ENCODE results near the gene GPANK1. TPM values are rescaled to one million over a fixed set of nuclear protein-coding genes. Genes with fewer than 3 reads are reported as not detected.

The GPANK1 gene
- total and polyA plus RNA-seq, 5 donors from 2014 or later, result 9.8 to 27.3 (median 23.7) TPM

DNA sequence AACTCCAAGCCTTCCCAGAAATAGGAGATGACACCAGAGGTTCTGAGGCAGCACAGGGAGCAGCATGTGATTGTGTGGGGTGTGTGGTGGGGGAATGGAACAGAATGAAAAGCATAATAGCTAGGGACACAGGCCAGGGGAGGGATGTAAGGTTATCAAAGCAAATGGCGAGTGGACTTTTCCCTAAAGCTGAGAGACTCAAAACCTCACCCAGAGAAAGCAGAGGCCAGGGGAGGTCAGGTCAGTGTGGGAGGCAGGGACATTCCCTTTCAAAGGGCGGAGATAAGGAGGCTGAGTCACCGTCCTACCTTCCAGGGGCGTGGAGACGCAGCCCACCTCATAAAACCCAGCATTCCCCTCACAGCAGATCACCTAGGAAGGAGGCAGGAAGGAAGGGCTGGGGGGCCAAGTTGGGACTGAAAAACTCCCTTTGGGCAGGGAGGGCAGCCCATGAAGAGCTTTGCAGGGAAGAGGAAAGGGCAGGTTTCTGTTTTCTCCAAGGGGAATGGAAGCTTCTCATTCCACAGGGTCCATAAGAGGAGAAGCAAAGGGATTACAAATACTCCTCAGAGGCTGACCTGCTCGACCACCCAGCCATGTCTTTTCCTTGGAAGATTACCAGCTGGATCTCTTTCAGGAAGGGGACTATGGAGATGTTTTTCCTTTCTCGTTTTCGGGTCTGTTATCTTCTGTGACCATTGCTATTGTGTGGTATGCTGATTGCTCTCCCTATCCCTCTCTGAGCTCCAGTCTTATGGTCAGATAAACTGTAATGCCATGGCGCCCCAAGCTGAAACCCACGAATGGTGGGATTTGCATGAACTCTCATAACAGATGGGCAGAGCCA is 25.7 kb upstream of the GPANK1 start:
- DNase-seq (no peak), ATAC-seq (ENCODE audit: low read depth in 2 of 2) (no peak)
- Histone ChIP-seq H3K27me3 (ENCODE audit: control insufficient read depth, insufficient read depth, low read length) (no peaks in the 10 kb centered on the region), H3K27ac (ENCODE audit: insufficient read depth, low read length, poor library complexity, severe bottlenecking) (no peak overlapping the region), H3K4me3 (ENCODE audit: low read depth, low read length) (no peak overlapping the region), H3K36me3 (ENCODE audit: control insufficient read depth, insufficient read depth, low read length) (peaks cover 82% of the 10 kb centered on the region), H3K4me1 (ENCODE audit: control insufficient read depth, insufficient read depth, low read length, poor library complexity, severe bottlenecking) (no peaks in the 10 kb centered on the region), H3K9me3 (ENCODE audit: control insufficient read depth in 2 of 2, low read length in 2 of 2) (no peaks in the 10 kb centered on the region)
- peaks cover 37% of the 10 kb centered on the region for H3K36me3 Mint-ChIP-seq
- H3K27me3 Mint-ChIP-seq, result no peaks in the 10 kb centered on the region
- peak overlapping the region in 1 of 4 donors; percentile 68 for H3K4me3 Mint-ChIP-seq
- H3K4me1 Mint-ChIP-seq, result peaks cover 0 to 3% (median 0%) of the 10 kb centered on the region in 4 donors
- H3K27ac Mint-ChIP-seq, result peak overlapping the region in 2 of 3 donors; percentile 22 to 31
- H3K9me3 Mint-ChIP-seq, result no peaks in the 10 kb centered on the region

DNA sequence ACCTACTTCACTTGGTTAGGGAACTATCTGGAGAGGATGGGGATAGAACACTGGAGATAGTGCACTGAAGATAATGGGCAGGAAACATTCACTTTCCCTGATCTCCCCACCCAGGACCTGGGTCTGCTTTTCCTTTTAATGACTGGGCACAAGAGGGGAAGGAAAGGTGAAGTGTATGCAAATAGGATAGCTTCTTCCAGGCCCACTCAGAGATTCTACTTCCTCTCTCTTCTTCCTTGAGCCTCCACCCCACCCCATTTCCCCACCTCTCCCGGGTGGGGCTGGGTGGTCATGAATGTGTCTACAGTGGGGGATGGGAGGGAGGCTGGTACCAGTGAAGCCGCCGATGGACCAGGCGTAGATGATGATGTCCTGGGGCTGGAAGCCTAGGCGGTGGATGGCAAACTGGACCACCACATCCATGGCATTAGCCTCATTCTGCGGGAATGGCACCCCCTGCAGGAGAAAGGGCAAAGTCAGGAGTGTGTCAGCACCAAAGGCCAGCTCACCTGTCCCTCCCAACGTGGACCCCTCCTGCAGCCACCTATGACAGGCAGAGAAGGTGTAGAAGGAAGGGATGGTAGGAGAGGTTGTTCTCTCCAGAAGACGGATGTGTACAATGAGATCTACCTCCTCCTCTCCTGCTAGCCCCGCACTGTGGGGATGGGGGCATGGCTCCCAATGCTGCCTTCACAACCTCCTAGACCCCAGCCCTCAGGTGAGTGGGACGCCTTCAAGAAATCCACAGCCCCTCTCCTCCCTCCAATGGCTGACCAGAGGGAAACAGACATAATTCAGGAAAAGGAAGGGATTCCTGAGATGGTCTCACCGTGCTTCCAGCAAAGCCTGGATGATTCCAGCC is 24.7 kb upstream of the GPANK1 start:
- H3K27ac Mint-ChIP-seq, result peak overlapping the region in 1 of 3 donors; percentile 59
- ATAC-seq (ENCODE audit: low read depth in 2 of 2), result no peak
- no peaks in the 10 kb centered on the region for H3K27me3 Mint-ChIP-seq
- H3K4me3 Mint-ChIP-seq, result no peak overlapping the region
- DNase-seq, result no peak
- Histone ChIP-seq H3K4me3 (ENCODE audit: low read depth, low read length) (no peak overlapping the region), H3K36me3 (ENCODE audit: control insufficient read depth, insufficient read depth, low read length) (peaks cover 76% of the 10 kb centered on the region), H3K27ac (ENCODE audit: insufficient read depth, low read length, poor library complexity, severe bottlenecking) (no peak overlapping the region), H3K9me3 (ENCODE audit: control insufficient read depth in 2 of 2, low read length in 2 of 2) (no peaks in the 10 kb centered on the region), H3K4me1 (ENCODE audit: control insufficient read depth, insufficient read depth, low read length, poor library complexity, severe bottlenecking) (no peaks in the 10 kb centered on the region), H3K27me3 (ENCODE audit: control insufficient read depth, insufficient read depth, low read length) (no peaks in the 10 kb centered on the region)
- peaks cover 0 to 3% (median 0%) of the 10 kb centered on the region in 4 donors for H3K4me1 Mint-ChIP-seq
- H3K36me3 Mint-ChIP-seq, result peaks cover 32% of the 10 kb centered on the region
- no peaks in the 10 kb centered on the region for H3K9me3 Mint-ChIP-seq

DNA sequence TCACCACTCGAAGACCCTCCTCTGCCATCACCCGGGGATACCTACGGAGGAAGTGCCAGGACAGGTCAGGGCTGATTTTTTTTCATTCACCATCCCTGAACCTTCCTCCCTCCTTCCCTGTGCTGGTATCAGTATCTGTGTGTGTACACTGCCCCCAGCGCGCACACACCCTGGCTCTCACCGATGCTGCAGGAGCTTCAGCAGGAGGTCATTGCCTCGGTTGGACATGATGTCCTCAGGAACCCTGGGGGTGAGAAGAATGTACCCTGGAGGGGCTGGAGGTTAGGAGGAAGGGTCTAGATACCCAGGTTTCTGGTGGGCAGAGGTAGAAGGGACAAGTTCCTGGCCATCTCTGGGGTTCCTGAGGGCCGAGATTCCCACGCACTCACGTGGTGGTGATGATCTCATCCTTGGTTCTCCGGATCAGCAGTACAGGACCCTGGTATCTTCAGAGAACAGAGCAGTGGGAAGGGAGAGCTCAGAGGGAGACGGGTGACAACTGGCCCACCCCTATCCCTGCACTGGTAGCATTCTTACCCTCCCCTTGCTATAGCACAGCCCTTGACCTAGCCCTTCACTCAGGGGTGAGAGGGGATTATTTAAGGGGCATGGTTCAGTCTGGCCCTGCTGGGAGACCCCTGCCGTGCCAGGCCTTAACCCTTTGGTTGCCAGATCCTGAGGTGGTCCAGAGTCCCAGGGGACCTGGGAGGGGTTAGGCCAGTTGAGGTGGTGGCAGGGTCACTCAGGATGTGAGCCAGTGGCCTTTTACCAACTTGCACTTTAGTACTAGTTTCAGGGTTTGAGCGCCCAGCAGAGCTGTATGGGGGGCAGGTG is 23.3 kb upstream of the GPANK1 start:
- Histone ChIP-seq H3K27ac (ENCODE audit: insufficient read depth, low read length, poor library complexity, severe bottlenecking) (no peak overlapping the region), H3K4me3 (ENCODE audit: low read depth, low read length) (no peak overlapping the region), H3K4me1 (ENCODE audit: control insufficient read depth, insufficient read depth, low read length, poor library complexity, severe bottlenecking) (no peaks in the 10 kb centered on the region), H3K36me3 (ENCODE audit: control insufficient read depth, insufficient read depth, low read length) (peaks cover 68% of the 10 kb centered on the region), H3K9me3 (ENCODE audit: control insufficient read depth in 2 of 2, low read length in 2 of 2) (no peaks in the 10 kb centered on the region), H3K27me3 (ENCODE audit: control insufficient read depth, insufficient read depth, low read length) (no peaks in the 10 kb centered on the region)
- peaks cover 28% of the 10 kb centered on the region for H3K36me3 Mint-ChIP-seq
- DNase-seq (no peak), ATAC-seq (ENCODE audit: low read depth in 2 of 2) (no peak)
- peak overlapping the region in 1 of 3 donors; percentile 85 for H3K27ac Mint-ChIP-seq
- no peaks in the 10 kb centered on the region for H3K9me3 Mint-ChIP-seq
- peaks cover 0 to 3% (median 0%) of the 10 kb centered on the region in 4 donors for H3K4me1 Mint-ChIP-seq
- no peak overlapping the region for H3K4me3 Mint-ChIP-seq
- no peaks in the 10 kb centered on the region for H3K27me3 Mint-ChIP-seq

DNA sequence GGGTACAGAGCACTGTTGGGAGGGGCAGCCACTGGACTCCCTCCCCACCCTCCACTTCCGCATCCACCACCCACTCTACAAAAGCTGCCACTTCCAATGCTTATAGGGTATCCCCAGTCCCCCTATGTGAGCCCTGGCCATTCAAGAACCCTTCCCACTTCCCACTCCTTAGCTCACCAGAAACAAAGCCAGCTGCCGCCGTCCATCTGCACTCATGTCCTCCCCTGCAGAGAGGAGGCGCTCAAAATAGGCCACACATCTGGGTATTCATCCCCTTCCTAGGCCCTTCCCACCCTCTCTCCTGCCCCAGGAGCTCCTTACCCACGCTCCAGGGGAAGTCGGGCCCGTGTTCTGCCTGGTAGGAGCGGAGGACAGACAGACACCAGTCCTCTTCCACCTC is 22.5 kb upstream of the GPANK1 start:
- Histone ChIP-seq H3K4me3 (ENCODE audit: low read depth, low read length) (no peak overlapping the region), H3K9me3 (ENCODE audit: control insufficient read depth in 2 of 2, low read length in 2 of 2) (no peaks in the 10 kb centered on the region), H3K27me3 (ENCODE audit: control insufficient read depth, insufficient read depth, low read length) (no peaks in the 10 kb centered on the region), H3K36me3 (ENCODE audit: control insufficient read depth, insufficient read depth, low read length) (peaks cover 61% of the 10 kb centered on the region), H3K27ac (ENCODE audit: insufficient read depth, low read length, poor library complexity, severe bottlenecking) (no peak overlapping the region), H3K4me1 (ENCODE audit: control insufficient read depth, insufficient read depth, low read length, poor library complexity, severe bottlenecking) (no peaks in the 10 kb centered on the region)
- Mint-ChIP-seq H3K9me3 (no peaks in the 10 kb centered on the region), H3K27ac (no peak overlapping the region), H3K4me1 (peaks cover 0 to 3% (median 0%) of the 10 kb centered on the region in 4 donors), H3K4me3 (no peak overlapping the region), H3K27me3 (no peaks in the 10 kb centered on the region), H3K36me3 (peaks cover 26% of the 10 kb centered on the region)
- ATAC-seq (ENCODE audit: low read depth in 2 of 2) (no peak), DNase-seq (no peak)

DNA sequence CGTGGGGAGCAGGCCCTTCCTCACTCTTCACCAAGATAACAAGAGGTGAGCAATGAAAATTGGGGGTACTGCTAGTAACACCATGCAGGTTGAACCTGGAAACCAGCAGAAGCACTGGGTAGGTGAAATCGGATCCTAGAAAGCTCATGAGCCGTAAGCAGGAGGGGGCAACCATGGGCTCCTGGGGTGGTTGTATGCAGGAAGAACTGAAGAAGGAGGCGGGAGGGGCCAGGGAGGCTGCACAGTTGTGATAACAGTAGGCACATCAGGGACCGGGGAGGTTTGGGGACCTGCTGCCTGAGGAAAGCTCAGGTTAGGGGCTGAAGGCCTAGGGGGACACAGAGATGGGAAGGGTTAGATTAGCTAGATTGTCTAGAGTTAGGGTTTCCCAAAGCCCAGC is 21.7 kb upstream of the GPANK1 start:
- Histone ChIP-seq H3K4me3 (ENCODE audit: low read depth, low read length) (no peak overlapping the region), H3K4me1 (ENCODE audit: control insufficient read depth, insufficient read depth, low read length, poor library complexity, severe bottlenecking) (peaks cover 4% of the 10 kb centered on the region), H3K27me3 (ENCODE audit: control insufficient read depth, insufficient read depth, low read length) (no peaks in the 10 kb centered on the region), H3K36me3 (ENCODE audit: control insufficient read depth, insufficient read depth, low read length) (peaks cover 54% of the 10 kb centered on the region), H3K9me3 (ENCODE audit: control insufficient read depth in 2 of 2, low read length in 2 of 2) (no peaks in the 10 kb centered on the region), H3K27ac (ENCODE audit: insufficient read depth, low read length, poor library complexity, severe bottlenecking) (no peak overlapping the region)
- H3K9me3 Mint-ChIP-seq, result no peaks in the 10 kb centered on the region
- H3K4me1 Mint-ChIP-seq, result peaks cover 0 to 12% (median 3%) of the 10 kb centered on the region in 4 donors
- H3K27ac Mint-ChIP-seq, result peak overlapping the region in 1 of 3 donors; percentile 74
- H3K4me3 Mint-ChIP-seq, result no peak overlapping the region
- ATAC-seq (ENCODE audit: low read depth in 2 of 2) (no peak), DNase-seq (no peak)
- H3K36me3 Mint-ChIP-seq, result peaks cover 23% of the 10 kb centered on the region
- no peaks in the 10 kb centered on the region for H3K27me3 Mint-ChIP-seq

DNA sequence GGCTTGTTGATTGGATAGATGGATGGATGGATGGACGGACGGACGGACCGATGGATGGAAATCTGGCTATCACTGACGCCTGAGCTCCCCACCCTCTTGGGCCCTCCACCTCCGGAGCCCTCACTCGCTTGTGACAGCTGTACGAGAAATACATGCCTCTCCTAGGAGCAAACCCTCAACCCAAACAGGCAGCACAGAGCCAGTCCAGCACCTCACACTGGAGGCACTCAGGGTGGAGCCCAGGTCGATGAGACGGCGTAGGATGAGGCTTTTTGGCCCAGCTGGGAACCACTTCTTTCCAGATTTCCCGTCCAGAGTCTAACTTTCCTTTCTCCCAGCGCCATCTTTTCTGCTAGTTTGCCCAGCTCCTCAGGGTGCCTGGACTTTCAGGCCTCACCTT is 18.8 kb upstream of the GPANK1 start:
- Histone ChIP-seq H3K4me1 (ENCODE audit: control insufficient read depth, insufficient read depth, low read length, poor library complexity, severe bottlenecking) (peaks cover 16% of the 10 kb centered on the region), H3K4me3 (ENCODE audit: low read depth, low read length) (no peak overlapping the region), H3K27me3 (ENCODE audit: control insufficient read depth, insufficient read depth, low read length) (no peaks in the 10 kb centered on the region), H3K9me3 (ENCODE audit: control insufficient read depth in 2 of 2, low read length in 2 of 2) (no peaks in the 10 kb centered on the region), H3K27ac (ENCODE audit: insufficient read depth, low read length, poor library complexity, severe bottlenecking) (no peak overlapping the region), H3K36me3 (ENCODE audit: control insufficient read depth, insufficient read depth, low read length) (peaks cover 30% of the 10 kb centered on the region)
- ATAC-seq (ENCODE audit: low read depth in 2 of 2) (no peak), DNase-seq (no peak)
- H3K4me3 Mint-ChIP-seq, result peak overlapping the region in 1 of 4 donors; percentile 53
- H3K36me3 Mint-ChIP-seq, result peaks cover 11% of the 10 kb centered on the region
- no peaks in the 10 kb centered on the region for H3K9me3 Mint-ChIP-seq
- H3K27ac Mint-ChIP-seq, result peak overlapping the region in 1 of 3 donors; percentile 42
- H3K4me1 Mint-ChIP-seq, result peaks cover 0 to 27% (median 14%) of the 10 kb centered on the region in 4 donors
- no peaks in the 10 kb centered on the region for H3K27me3 Mint-ChIP-seq

DNA sequence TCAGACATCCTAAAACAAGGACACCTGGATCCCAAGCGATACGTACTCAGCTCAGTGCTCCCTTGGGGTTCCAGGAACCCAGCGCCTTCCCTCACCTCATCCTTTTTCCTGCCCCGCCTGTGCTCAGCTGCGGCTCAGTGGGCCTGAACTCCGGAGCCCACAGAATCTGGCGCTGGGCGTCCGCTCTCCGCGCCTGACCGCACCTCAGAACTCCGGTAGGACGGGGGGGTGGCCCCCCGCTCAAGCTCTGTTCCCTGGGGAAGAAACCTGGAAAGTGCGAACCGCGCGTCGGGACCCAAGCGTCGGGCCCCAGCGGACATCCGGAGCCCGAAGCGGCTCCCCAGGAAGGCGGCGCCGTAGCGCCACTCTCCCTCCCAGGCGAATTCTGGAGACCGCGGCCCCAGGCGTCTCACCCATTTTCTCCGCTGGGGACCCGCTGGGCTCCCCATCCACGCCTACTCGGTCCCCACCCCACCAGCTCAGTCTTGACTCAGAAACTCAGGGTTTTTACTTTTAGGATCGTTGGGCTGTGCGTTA is 16.4 kb upstream of the GPANK1 start:
- Mint-ChIP-seq H3K36me3 (peaks cover 6% of the 10 kb centered on the region), H3K9me3 (no peaks in the 10 kb centered on the region), H3K27ac (peak overlapping the region in 2 of 3 donors; percentile 86 to 94), H3K4me1 (peaks cover 0 to 35% (median 18%) of the 10 kb centered on the region in 4 donors), H3K4me3 (peak overlapping the region; percentile 87 to 93 (median 90)), H3K27me3 (no peaks in the 10 kb centered on the region)
- Histone ChIP-seq H3K27ac (ENCODE audit: insufficient read depth, low read length, poor library complexity, severe bottlenecking) (peak overlapping the region; percentile 53), H3K4me3 (ENCODE audit: low read depth, low read length) (peak overlapping the region; percentile 86), H3K4me1 (ENCODE audit: control insufficient read depth, insufficient read depth, low read length, poor library complexity, severe bottlenecking) (peaks cover 16% of the 10 kb centered on the region), H3K27me3 (ENCODE audit: control insufficient read depth, insufficient read depth, low read length) (no peaks in the 10 kb centered on the region), H3K36me3 (ENCODE audit: control insufficient read depth, insufficient read depth, low read length) (peaks cover 14% of the 10 kb centered on the region), H3K9me3 (ENCODE audit: control insufficient read depth in 2 of 2, low read length in 2 of 2) (no peaks in the 10 kb centered on the region)
- ATAC-seq (ENCODE audit: low read depth in 2 of 2) (peak; percentile 10 to 34), DNase-seq (peak; percentile 25 to 42 (median 27))

All from CD4-positive, CD25-positive, alpha-beta regulatory T cell (primary cell).